GM23338 (cell line): Measurements from ENCODE around the gene TM9SF4. TPM values are rescaled to one million over a fixed set of nuclear protein-coding genes. Genes with fewer than 3 reads are reported as not detected.

Source experiments
- ATAC-seq: fragments of 200-7000 bp; cut with Tn5 transposase; 3 replicates; pipeline ENCODE4 v1.9.1; 2020
- DNase-seq: peaks from one replicate; pipeline ENCODE4 v3.0.0-alpha.2; 2015; ENCODE audit warnings: low spot score
- H2AFZ ChIP-seq: fragments of 200-600 bp; sonication (generic); 2 replicates; pipeline ENCODE4 v1.8.0; 2016; ENCODE audit warnings: antibody characterized with exemption, mild to moderate bottlenecking, moderate library complexity
- H3F3A ChIP-seq: fragments of 200-600 bp; sonication (generic); replicated peaks from 2 replicates; pipeline ENCODE4 v1.8.0; 2017; ENCODE audit warnings: antibody characterized with exemption, mixed run types, low read depth
- H3K27ac ChIP-seq: fragments of 200-600 bp; sonication (generic); 2 replicates; pipeline ENCODE4 v1.6.1; 2016; ENCODE audit warnings: low read depth
- H3K27me3 ChIP-seq: fragments of 200-600 bp; sonication (generic); 2 replicates; pipeline ENCODE4 v1.8.0; 2016; ENCODE audit warnings: mild to moderate bottlenecking, mixed run types, moderate library complexity; ENCODE audit not compliant: insufficient read depth
- H3K36me3 ChIP-seq: fragments of 200-600 bp; sonication (generic); 2 replicates; pipeline ENCODE4 v1.8.0; 2016; ENCODE audit warnings: mild to moderate bottlenecking; ENCODE audit not compliant: insufficient read depth
- H3K4me1 ChIP-seq: fragments of 200-600 bp; sonication (generic); 2 replicates; pipeline ENCODE4 v1.8.0; 2016; ENCODE audit warnings: mild to moderate bottlenecking, moderate library complexity; ENCODE audit not compliant: insufficient read depth
- H3K4me2 ChIP-seq: fragments of 200-600 bp; sonication (generic); 2 replicates; pipeline ENCODE4 v1.7.1; 2017; ENCODE audit warnings: mixed run types
- H3K4me3 ChIP-seq: fragments of 200-600 bp; sonication (generic); 2 replicates; pipeline ENCODE4 v1.6.1; 2016; ENCODE audit warnings: mixed run types
- H3K79me2 ChIP-seq: fragments of 200-600 bp; sonication (generic); replicated peaks from 2 replicates; pipeline ENCODE4 v1.8.0; 2017; ENCODE audit warnings: mild to moderate bottlenecking; ENCODE audit not compliant: insufficient read depth
- H3K9me2 ChIP-seq: fragments of 200-600 bp; sonication (generic); 2 replicates; pipeline ENCODE4 v1.8.0; 2017; ENCODE audit not compliant: insufficient read depth
- H4K20me1 ChIP-seq: fragments of 200-600 bp; sonication (generic); replicated peaks from 2 replicates; pipeline ENCODE4 v1.8.0; 2017; ENCODE audit warnings: mild to moderate bottlenecking; ENCODE audit not compliant: insufficient read depth
- H3K27ac Mint-ChIP-seq: 2 replicates; pipeline ENCODE4 v1.8.0; 2020; ENCODE audit warnings: inconsistent platforms, mild to moderate bottlenecking, moderate library complexity, mixed read lengths
- H3K27me3 Mint-ChIP-seq: 3 replicates; pipeline ENCODE4 v1.8.0; 2022; ENCODE audit warnings: low read depth, mild to moderate bottlenecking, moderate library complexity, mixed read lengths, inconsistent platforms; ENCODE audit not compliant: insufficient read depth, poor library complexity
- H3K36me3 Mint-ChIP-seq: 3 replicates; pipeline ENCODE4 v1.8.0; 2021; ENCODE audit warnings: low read depth, mild to moderate bottlenecking, inconsistent platforms, moderate library complexity, mixed read lengths
- H3K4me1 Mint-ChIP-seq: 3 replicates; pipeline ENCODE4 v1.8.0; 2020; ENCODE audit warnings: mild to moderate bottlenecking, inconsistent platforms, mixed read lengths
- H3K4me3 Mint-ChIP-seq: 3 replicates; pipeline ENCODE4 v1.8.0; 2021; ENCODE audit warnings: moderate library complexity, mild to moderate bottlenecking, inconsistent platforms, mixed read lengths
- H3K9me3 Mint-ChIP-seq: 3 replicates; pipeline ENCODE4 v1.8.0; 2020; ENCODE audit warnings: moderate library complexity, mild to moderate bottlenecking, inconsistent platforms, mixed read lengths
- CREB1 ChIP-seq: fragments of 250-450 bp; sonication (Bioruptor Pico); IDR thresholded peaks from 2 replicates; pipeline ENCODE4 v1.5.0; 2020; ENCODE audit warnings: low read depth, mild to moderate bottlenecking, moderate library complexity
- CTCF ChIP-seq, 2 experiments: fragments of 200-600 bp in 1 of 2; sonication (generic) in 1 of 2; conservative IDR thresholded peaks; 2 replicates each; pipeline versions ENCODE4 v1.5.1 to v1.6.1; 2016 to 2017; ENCODE audit warnings: antibody characterized with exemption in 2 of 2, low read depth in 2 of 2, mild to moderate bottlenecking in 2 of 2, moderate library complexity in 1 of 2
- ETS1 ChIP-seq: IDR thresholded peaks from 2 replicates; pipeline ENCODE4 v1.6.1; 2016; ENCODE audit warnings: antibody characterized with exemption
- EZH2 ChIP-seq: fragments of 200-600 bp; sonication (generic); IDR thresholded peaks from one replicate; pipeline ENCODE4 v1.8.0; 2017; ENCODE audit warnings: antibody characterized with exemption, mild to moderate bottlenecking, low read depth; ENCODE audit not compliant: unreplicated experiment
- EZH2phosphoT487 ChIP-seq: fragments of 200-600 bp; sonication (generic); IDR thresholded peaks from one replicate; pipeline ENCODE4 v1.8.1; 2018; ENCODE audit warnings: antibody characterized with exemption; ENCODE audit not compliant: unreplicated experiment
- JUNB ChIP-seq: IDR thresholded peaks from one replicate; pipeline ENCODE4 v1.6.1; 2016; ENCODE audit warnings: antibody characterized with exemption; ENCODE audit not compliant: unreplicated experiment
- NANOG ChIP-seq: IDR thresholded peaks from 2 replicates; pipeline ENCODE4 v1.6.1; 2016; ENCODE audit warnings: antibody characterized with exemption, borderline replicate concordance
- POLR2AphosphoS5 ChIP-seq: IDR thresholded peaks from 2 replicates; pipeline ENCODE4 v1.6.1; 2016; ENCODE audit warnings: antibody characterized with exemption, low read depth
- REST ChIP-seq: IDR thresholded peaks from one replicate; pipeline ENCODE4 v1.6.1; 2018; ENCODE audit warnings: antibody characterized with exemption; ENCODE audit not compliant: unreplicated experiment
- STAT1 ChIP-seq: IDR thresholded peaks from one replicate; pipeline ENCODE4 v1.6.1; 2016; ENCODE audit warnings: antibody characterized with exemption; ENCODE audit not compliant: unreplicated experiment
- ZNF114 ChIP-seq: fragments of 250-450 bp; sonication (Bioruptor Pico); IDR thresholded peaks from 2 replicates; pipeline ENCODE4 v1.5.0; 2020; ENCODE audit warnings: mild to moderate bottlenecking, moderate library complexity
- ZNF331 ChIP-seq: fragments of 250-450 bp; sonication (Bioruptor Pico); IDR thresholded peaks from 2 replicates; pipeline ENCODE4 v1.5.0; 2020; ENCODE audit warnings: low read depth, mild to moderate bottlenecking, moderate library complexity
- polyA plus RNA-seq: library from polyadenylated mRNA; unstranded; fragments of >200 nt; fragmentation: Nextera tagmentation; extraction: Ambion mirVana; gene quantifications from 2 replicates; pipeline ENCODE4 v1.2.1, GENCODE V29; 2016
- total RNA-seq: library from RNA; depleted of rRNA; stranded (reverse); fragments of >200 nt; shearing (Covaris generic); gene quantifications from 2 replicates; pipeline ENCODE4 v1.2.3, GENCODE V29; 2014
- TF ChIP-seq, protein P1 (sequence below): fragments of 250-450 bp; sonication (Bioruptor Pico); IDR thresholded peaks from 2 replicates; pipeline ENCODE4 v1.5.0; 2020; ENCODE audit warnings: mild to moderate bottlenecking, moderate library complexity

The TM9SF4 gene
- total and polyA plus RNA-seq, 2 experiments from 2014 or later = 20.4 to 52.6 TPM

GRCh38 chr20:32195581-32195980 lies 86.1 kb downstream of the TM9SF4 start:
- Histone ChIP-seq H3F3A (peaks cover 37% of the 10 kb centered on the region), H3K4me3 (no peak overlapping the region), H3K9me2 (no peaks in the 10 kb centered on the region), H3K4me1 (peaks cover 9% of the 10 kb centered on the region), H3K27ac (no peak overlapping the region), H4K20me1 (peaks cover 69% of the 10 kb centered on the region), H3K79me2 (peaks cover 28% of the 10 kb centered on the region), H3K27me3 (no peaks in the 10 kb centered on the region), H3K36me3 (peaks cover 48% of the 10 kb centered on the region), H2AFZ (no peak overlapping the region), H3K4me2 (no peak overlapping the region)
- DNase-seq (no peak), ATAC-seq (no peak)
- Mint-ChIP-seq H3K36me3 (peaks cover 59% of the 10 kb centered on the region), H3K4me1 (peaks cover 9% of the 10 kb centered on the region), H3K27ac (peak overlapping the region; percentile 27; the same call in 1 of the 2 replicates), H3K9me3 (no peaks in the 10 kb centered on the region), H3K4me3 (no peak overlapping the region), H3K27me3 (peaks cover 2% of the 10 kb centered on the region)
- TF ChIP-seq, protein P1, sequence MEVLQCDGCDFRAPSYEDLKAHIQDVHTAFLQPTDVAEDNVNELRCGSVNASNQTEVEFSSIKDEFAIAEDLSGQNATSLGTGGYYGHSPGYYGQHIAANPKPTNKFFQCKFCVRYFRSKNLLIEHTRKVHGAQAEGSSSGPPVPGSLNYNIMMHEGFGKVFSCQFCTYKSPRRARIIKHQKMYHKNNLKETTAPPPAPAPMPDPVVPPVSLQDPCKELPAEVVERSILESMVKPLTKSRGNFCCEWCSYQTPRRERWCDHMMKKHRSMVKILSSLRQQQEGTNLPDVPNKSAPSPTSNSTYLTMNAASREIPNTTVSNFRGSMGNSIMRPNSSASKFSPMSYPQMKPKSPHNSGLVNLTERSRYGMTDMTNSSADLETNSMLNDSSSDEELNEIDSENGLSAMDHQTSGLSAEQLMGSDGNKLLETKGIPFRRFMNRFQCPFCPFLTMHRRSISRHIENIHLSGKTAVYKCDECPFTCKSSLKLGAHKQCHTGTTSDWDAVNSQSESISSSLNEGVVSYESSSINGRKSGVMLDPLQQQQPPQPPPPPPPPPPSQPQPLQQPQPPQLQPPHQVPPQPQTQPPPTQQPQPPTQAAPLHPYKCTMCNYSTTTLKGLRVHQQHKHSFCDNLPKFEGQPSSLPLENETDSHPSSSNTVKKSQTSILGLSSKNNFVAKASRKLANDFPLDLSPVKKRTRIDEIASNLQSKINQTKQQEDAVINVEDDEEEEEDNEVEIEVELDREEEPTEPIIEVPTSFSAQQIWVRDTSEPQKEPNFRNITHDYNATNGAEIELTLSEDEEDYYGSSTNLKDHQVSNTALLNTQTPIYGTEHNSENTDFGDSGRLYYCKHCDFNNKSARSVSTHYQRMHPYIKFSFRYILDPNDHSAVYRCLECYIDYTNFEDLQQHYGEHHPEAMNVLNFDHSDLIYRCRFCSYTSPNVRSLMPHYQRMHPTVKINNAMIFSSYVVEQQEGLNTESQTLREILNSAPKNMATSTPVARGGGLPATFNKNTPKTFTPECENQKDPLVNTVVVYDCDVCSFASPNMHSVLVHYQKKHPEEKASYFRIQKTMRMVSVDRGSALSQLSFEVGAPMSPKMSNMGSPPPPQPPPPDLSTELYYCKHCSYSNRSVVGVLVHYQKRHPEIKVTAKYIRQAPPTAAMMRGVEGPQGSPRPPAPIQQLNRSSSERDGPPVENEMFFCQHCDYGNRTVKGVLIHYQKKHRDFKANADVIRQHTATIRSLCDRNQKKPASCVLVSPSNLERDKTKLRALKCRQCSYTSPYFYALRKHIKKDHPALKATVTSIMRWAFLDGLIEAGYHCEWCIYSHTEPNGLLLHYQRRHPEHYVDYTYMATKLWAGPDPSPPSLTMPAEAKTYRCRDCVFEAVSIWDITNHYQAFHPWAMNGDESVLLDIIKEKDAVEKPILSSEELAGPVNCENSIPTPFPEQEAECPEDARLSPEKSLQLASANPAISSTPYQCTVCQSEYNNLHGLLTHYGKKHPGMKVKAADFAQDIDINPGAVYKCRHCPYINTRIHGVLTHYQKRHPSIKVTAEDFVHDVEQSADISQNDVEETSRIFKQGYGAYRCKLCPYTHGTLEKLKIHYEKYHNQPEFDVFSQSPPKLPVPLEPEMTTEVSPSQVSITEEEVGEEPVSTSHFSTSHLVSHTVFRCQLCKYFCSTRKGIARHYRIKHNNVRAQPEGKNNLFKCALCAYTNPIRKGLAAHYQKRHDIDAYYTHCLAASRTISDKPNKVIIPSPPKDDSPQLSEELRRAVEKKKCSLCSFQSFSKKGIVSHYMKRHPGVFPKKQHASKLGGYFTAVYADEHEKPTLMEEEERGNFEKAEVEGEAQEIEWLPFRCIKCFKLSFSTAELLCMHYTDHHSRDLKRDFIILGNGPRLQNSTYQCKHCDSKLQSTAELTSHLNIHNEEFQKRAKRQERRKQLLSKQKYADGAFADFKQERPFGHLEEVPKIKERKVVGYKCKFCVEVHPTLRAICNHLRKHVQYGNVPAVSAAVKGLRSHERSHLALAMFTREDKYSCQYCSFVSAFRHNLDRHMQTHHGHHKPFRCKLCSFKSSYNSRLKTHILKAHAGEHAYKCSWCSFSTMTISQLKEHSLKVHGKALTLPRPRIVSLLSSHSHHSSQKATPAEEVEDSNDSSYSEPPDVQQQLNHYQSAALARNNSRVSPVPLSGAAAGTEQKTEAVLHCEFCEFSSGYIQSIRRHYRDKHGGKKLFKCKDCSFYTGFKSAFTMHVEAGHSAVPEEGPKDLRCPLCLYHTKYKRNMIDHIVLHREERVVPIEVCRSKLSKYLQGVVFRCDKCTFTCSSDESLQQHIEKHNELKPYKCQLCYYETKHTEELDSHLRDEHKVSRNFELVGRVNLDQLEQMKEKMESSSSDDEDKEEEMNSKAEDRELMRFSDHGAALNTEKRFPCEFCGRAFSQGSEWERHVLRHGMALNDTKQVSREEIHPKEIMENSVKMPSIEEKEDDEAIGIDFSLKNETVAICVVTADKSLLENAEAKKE (CRISPR knock-in tag) = no peak
- no peak for TF ChIP-seq EZH2
- no peak for TF ChIP-seq CREB1
- TF ChIP-seq JUNB = no peak
- TF ChIP-seq POLR2AphosphoS5 = no peak
- TF ChIP-seq STAT1 = no peak
- TF ChIP-seq ETS1 = no peak
- no peak for TF ChIP-seq CTCF (conservative IDR thresholded peaks at IDR 0.05; ENCODE audit: low read depth in 2 of 2)
- TF ChIP-seq NANOG = no peak
- no peak for TF ChIP-seq ZNF331
- no peak for TF ChIP-seq REST
- no peak for TF ChIP-seq ZNF114 (CRISPR knock-in tag)
- TF ChIP-seq EZH2phosphoT487 = no peak
